Thoracic aorta (tissue), 2 donors: ENCODE results near the gene SPEM3. TPM values are rescaled to one million over a fixed set of nuclear protein-coding genes. Genes with fewer than 3 reads are reported as not detected.

Experiments used
- ATAC-seq: fragments of 150-250 bp; one replicate; pipeline ENCODE4 v1.8.0; 2017; ENCODE audit warnings: low read depth; ENCODE audit not compliant: insufficient number of reproducible peaks, low FRiP score
- DNase-seq: peaks from one replicate; pipeline ENCODE4 v3.0.0-alpha.2; 2020; ENCODE audit warnings: low spot score
- H3K27ac ChIP-seq, 2 donors: fragments of 200-600 bp; sonication (generic); 1 replicate in 1 of 2; 2 replicates in 1 of 2; pipeline ENCODE4 v1.5.1; 2016; ENCODE audit warnings: mild to moderate bottlenecking in 2 of 2, moderate library complexity in 2 of 2
- H3K27me3 ChIP-seq: fragments of 200-600 bp; sonication (generic); replicated peaks from 2 replicates; pipeline ENCODE4 v1.6.0; 2016; ENCODE audit warnings: mild to moderate bottlenecking; ENCODE audit not compliant: insufficient read depth
- H3K36me3 ChIP-seq: fragments of 200-600 bp; sonication (generic); one replicate; pipeline ENCODE4 v1.5.1; 2016
- H3K4me1 ChIP-seq, 2 donors: fragments of 200-600 bp; sonication (generic); 1 replicate in 1 of 2; 2 replicates in 1 of 2; pipeline versions ENCODE4 v1.5.1 to v1.6.0; 2016; ENCODE audit warnings: low read depth in 2 of 2, mild to moderate bottlenecking in 1 of 2; ENCODE audit not compliant: control insufficient read depth in 1 of 2
- H3K4me3 ChIP-seq: fragments of 200-600 bp; sonication (generic); 2 replicates; pipeline ENCODE4 v1.5.1; 2016; ENCODE audit warnings: mild to moderate bottlenecking
- H3K9me3 ChIP-seq: fragments of 200-600 bp; sonication (generic); 2 replicates; pipeline ENCODE4 v1.5.1; 2016
- total RNA-seq, 2 donors: library from RNA; depleted of rRNA; stranded (reverse); fragments of >200 nt; gene quantifications; one replicate each; pipeline versions ENCODE4 v1.1.0 to v1.2.3, GENCODE V29; 2016
- TF ChIP-seq, protein P1 (sequence below): fragments of 200-600 bp; sonication (generic); IDR thresholded peaks from one replicate; pipeline ENCODE4 v1.5.1; 2019; ENCODE audit warnings: antibody characterized with exemption

Gene SPEM3
- total RNA-seq, 2 donors from 2014 or later = not detected

DNA sequence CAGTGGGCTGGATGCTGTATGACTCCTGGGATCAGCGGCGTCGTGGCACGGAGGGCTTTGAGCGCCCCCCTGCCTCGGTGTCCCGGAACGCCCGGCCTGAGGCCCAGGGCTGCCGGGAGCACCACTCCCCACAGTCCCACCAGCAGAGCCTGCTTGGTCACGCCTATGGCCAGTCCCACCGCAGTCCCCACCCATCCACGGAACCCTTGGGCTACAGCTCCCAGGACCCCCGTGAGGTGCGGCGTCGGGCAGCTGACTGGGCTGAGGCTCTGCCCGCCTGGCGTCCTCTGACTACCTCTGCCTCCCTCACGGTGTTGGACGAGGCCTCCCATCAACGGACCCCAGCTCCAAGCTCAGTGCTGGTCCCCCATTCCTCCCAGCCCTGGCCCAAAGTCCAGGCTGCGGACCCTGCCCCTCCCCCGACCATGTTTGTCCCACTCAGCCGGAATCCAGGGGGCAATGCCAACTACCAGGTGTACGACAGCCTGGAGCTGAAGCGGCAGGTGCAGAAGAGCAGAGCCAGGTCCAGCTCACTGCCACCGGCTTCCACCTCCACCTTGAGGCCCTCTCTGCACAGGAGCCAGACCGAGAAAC is 1.7 kb upstream of the SPEM3 start:
- DNase-seq = no peak
- Histone ChIP-seq H3K9me3 (no peaks in the 10 kb centered on the region), H3K4me3 (no peak overlapping the region), H3K27me3 (no peaks in the 10 kb centered on the region), H3K27ac (no peak overlapping the region), H3K36me3 (no peaks in the 10 kb centered on the region), H3K4me1 (no peaks in the 10 kb centered on the region)
- TF ChIP-seq, protein P1, sequence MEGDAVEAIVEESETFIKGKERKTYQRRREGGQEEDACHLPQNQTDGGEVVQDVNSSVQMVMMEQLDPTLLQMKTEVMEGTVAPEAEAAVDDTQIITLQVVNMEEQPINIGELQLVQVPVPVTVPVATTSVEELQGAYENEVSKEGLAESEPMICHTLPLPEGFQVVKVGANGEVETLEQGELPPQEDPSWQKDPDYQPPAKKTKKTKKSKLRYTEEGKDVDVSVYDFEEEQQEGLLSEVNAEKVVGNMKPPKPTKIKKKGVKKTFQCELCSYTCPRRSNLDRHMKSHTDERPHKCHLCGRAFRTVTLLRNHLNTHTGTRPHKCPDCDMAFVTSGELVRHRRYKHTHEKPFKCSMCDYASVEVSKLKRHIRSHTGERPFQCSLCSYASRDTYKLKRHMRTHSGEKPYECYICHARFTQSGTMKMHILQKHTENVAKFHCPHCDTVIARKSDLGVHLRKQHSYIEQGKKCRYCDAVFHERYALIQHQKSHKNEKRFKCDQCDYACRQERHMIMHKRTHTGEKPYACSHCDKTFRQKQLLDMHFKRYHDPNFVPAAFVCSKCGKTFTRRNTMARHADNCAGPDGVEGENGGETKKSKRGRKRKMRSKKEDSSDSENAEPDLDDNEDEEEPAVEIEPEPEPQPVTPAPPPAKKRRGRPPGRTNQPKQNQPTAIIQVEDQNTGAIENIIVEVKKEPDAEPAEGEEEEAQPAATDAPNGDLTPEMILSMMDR = no peak
- no peak for ATAC-seq

DNA sequence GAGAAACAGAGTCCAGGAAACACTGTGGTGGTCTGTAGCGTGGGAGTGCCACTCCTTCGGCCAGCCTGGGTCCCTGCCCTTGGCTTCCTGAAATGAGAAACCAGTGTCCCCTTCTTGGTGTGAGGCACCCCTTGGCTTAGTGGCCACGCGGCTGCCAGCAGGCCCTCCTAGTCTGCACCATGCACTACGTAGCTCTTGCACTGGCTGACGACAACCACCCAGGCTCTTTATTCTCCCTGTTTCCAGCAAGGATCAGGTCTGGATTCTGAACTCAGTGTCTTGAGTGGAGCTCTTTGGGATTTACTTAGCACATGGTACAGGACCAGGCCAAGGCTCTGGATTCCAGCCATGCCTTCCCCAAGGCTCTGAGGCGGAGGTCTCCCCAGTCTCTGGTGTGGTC is 1.1 kb upstream of the SPEM3 start:
- ATAC-seq (no peak), DNase-seq (no peak)
- no peaks in the 10 kb centered on the region for H3K4me1 ChIP-seq
- H3K27me3 ChIP-seq = no peaks in the 10 kb centered on the region
- TF ChIP-seq, protein P1 = no peak
- no peak overlapping the region for H3K4me3 ChIP-seq
- H3K36me3 ChIP-seq = no peaks in the 10 kb centered on the region
- no peak overlapping the region for H3K27ac ChIP-seq
- no peaks in the 10 kb centered on the region for H3K9me3 ChIP-seq

DNA sequence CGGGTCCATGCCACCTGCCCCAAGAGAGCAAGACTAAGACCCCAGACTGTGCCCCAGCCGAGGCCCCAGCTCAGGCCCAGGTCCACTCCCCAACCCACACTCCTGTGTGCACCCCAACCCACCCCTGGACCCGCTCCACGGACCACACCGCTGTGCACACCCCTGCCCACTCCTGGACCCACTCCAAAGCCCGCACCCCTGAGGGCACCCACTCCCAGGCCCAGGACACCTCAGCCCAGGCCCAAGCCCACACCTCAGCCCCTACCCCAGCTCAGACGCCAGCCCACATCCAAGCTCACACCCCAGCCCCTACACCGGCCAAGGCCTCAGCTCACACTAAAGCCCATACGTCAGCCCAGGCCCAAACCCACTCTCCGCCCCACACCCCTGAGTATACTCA is 1.1 kb downstream of the SPEM3 start:
- Histone ChIP-seq H3K27me3 (no peaks in the 10 kb centered on the region), H3K4me1 (no peaks in the 10 kb centered on the region), H3K9me3 (no peaks in the 10 kb centered on the region), H3K36me3 (no peaks in the 10 kb centered on the region), H3K27ac (no peak overlapping the region), H3K4me3 (no peak overlapping the region)
- TF ChIP-seq, protein P1 = no peak
- ATAC-seq (no peak), DNase-seq (no peak)

DNA sequence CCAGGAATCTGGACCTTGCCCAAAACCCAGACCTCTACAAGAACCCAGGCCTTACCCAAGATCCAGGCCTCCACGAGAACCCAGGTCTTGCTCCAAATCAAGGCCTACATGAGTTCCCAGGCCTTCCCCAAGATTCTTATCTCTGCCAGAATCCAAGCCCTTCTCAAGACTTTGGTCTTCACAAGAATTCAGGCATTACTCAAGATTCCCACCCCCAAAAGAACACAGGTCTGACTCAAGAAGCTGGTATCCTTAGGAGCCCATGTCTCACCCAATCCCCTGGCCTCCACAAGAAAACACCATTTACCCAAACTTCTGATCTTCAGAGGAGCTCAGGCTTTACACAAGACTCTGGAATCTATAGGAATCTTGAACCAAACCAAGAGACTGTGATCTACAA is 2.6 kb downstream of the SPEM3 start:
- ATAC-seq (no peak), DNase-seq (no peak)
- Histone ChIP-seq H3K4me3 (no peak overlapping the region), H3K9me3 (no peaks in the 10 kb centered on the region), H3K36me3 (no peaks in the 10 kb centered on the region), H3K4me1 (peaks cover 0 to 10% of the 10 kb centered on the region in 2 donors), H3K27ac (no peak overlapping the region), H3K27me3 (no peaks in the 10 kb centered on the region)
- TF ChIP-seq, protein P1 = no peak

DNA sequence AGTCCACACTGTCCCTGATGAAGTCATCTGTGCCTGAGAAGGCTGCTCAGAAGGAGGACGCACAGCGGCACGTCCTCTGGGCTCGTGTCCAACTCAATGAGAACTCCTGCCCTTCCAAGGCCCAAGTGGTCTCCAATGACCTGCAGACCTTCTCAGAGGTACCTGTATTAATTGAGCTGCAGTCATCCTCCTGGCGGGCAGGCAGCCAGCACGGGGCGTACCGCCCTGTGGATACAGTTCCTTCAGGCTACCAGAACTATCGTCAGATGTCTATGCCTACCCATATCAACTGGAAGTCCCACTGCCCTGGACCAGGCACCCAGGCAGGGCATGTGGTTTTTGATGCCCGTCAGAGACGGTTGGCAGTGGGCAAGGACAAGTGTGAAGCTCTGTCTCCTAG is 3.6 kb downstream of the SPEM3 start:
- DNase-seq = no peak
- peaks cover 6 to 21% of the 10 kb centered on the region in 2 donors for H3K4me1 ChIP-seq
- H3K27ac ChIP-seq = no peak overlapping the region
- H3K27me3 ChIP-seq = no peaks in the 10 kb centered on the region
- no peaks in the 10 kb centered on the region for H3K36me3 ChIP-seq
- ATAC-seq = no peak
- H3K9me3 ChIP-seq = no peaks in the 10 kb centered on the region
- TF ChIP-seq, protein P1 = no peak
- no peak overlapping the region for H3K4me3 ChIP-seq
